C4-2B (cell line): ENCODE measurements around the gene WNT7A.

Source experiments
- CTCF ChIP-seq: fragments of 450-650 bp; conservative IDR thresholded peaks from 2 replicates; pipeline ENCODE4 v1.5.1; 2017; ENCODE audit warnings: mild to moderate bottlenecking
- ZFX ChIP-seq: fragments of 450-650 bp; IDR thresholded peaks from 2 replicates; pipeline ENCODE4 v1.6.1; 2017

DNA sequence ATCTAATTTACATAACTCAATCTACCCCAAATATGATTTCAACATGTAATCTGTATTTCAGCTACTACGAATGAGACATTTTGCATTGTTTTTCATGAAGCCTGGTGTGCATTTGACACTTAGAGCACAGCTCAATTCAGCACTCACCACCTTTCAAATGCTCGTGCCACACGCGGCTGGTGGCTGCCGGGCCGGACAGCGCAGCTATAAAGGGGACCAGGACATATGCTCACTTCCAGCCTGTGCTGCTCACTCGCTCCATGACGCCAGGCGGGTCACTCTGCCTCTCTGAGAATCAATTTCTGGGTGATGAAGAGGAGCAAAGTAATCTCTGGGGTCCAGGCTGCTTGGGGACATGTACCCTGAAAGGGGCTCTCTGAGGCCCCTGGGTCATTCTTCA is 93.1 kb downstream of the WNT7A start:
- TF ChIP-seq CTCF (no peak), ZFX (no peak)
